Esophagus squamous epithelium (tissue), 5 donors: ENCODE results near the gene KLHDC8B. TPM values are rescaled to one million over a fixed set of nuclear protein-coding genes. Genes with fewer than 3 reads are reported as not detected.

Source experiments
- DNase-seq: peaks from one replicate; lab custom pipeline; 2025; lab: John Stamatoyannopoulos, UW
- H3K27ac ChIP-seq, 4 donors: fragments of 200-600 bp; sonication (generic); one replicate each; pipeline ENCODE4 v1.5.1; 2016 to 2019; ENCODE audit warnings: mild to moderate bottlenecking in 1 of 4
- H3K27me3 ChIP-seq, 4 donors: fragments of 200-600 bp; sonication (generic); 1 replicate in 3 of 4; 2 replicates in 1 of 4; pipeline versions ENCODE4 v1.5.1 to v1.6.0; 2017 to 2021; ENCODE audit warnings: antibody characterized with exemption in 1 of 4
- H3K36me3 ChIP-seq, 3 donors: fragments of 200-600 bp; sonication (generic); one replicate each; pipeline ENCODE4 v1.5.1; 2016 to 2019
- H3K4me1 ChIP-seq, 3 donors: fragments of 200-600 bp; sonication (generic); one replicate each; pipeline ENCODE4 v1.5.1; 2017 to 2019
- H3K4me3 ChIP-seq, 4 donors: fragments of 200-600 bp; sonication (generic); 1 replicate in 3 of 4; 2 replicates in 1 of 4; pipeline ENCODE4 v1.5.1; 2016 to 2019; ENCODE audit warnings: mild to moderate bottlenecking in 2 of 4, moderate library complexity in 1 of 4
- H3K9me3 ChIP-seq, 3 donors: fragments of 200-600 bp; sonication (generic); one replicate each; pipeline ENCODE4 v1.5.1; 2016 to 2019
- CTCF ChIP-seq, 6 experiments: fragments of 450-650 bp in 4 of 6; fragments of 200-600 bp in 2 of 6; sonication (generic) in 2 of 6; IDR thresholded peaks; one replicate each; pipeline ENCODE4 v1.5.1; 2016 to 2019; ENCODE audit warnings: antibody characterized with exemption in 6 of 6, mild to moderate bottlenecking in 4 of 6, moderate library complexity in 4 of 6
- POLR2A ChIP-seq, 4 donors: fragments of 450-650 bp; IDR thresholded peaks; one replicate each; pipeline ENCODE4 v1.6.1; 2017; ENCODE audit warnings: antibody characterized with exemption in 4 of 4, mild to moderate bottlenecking in 4 of 4, moderate library complexity in 3 of 4
- WGBS, 2 donors: methylation state at CpG; one replicate each; pipeline ENCODE4 v1.1.5; 2018; 5-methylcytosine and 5-hydroxymethylcytosine counted together
- intact Hi-C: fragments of 100-400 bp; cut with DNase I; formaldehyde crosslinking; loops from one replicate; pipeline ENCODE4 v1.15.0; 2022
- total RNA-seq, 4 donors: library from RNA; depleted of rRNA; stranded (reverse); fragments of >200 nt; gene quantifications; one replicate each; pipeline ENCODE4 v1.1.0, GENCODE V29; 2016
- donor health status: DM: yes; HTN: yes; CAD: no.

KLHDC8B gene
- total RNA-seq, 4 donors from 2014 or later: 18.0 to 58.6 (median 46.3) TPM

DNA sequence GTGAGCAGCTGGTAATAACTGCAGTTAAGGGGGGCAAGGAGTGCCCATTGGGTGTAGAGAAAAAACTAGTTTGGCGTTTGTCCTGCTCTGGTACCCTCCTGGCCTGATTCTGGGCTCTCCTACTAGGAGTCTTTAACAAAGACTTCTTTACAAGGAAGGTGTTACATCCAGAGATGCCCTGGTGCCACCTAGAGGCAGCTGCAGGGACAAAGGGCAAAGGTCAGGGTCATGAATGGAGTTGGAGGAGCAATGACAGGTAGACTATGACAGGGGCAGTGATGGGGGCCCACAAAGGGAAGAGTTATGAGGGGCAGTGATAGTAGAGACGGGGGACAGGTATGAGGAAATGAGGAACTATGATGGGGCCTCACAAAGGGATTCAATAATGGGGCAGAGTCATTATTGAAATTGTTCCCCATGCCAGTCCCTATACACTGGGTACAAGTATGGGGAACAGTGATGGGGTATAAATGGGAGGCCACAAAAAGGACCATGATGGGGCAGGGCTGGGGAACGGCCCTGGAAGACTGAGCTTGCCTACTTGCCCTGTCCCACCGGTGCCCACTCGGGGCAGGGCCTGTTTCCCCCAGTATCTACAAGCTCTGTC is 13.2 kb upstream of the KLHDC8B start:
- no peak for DNase-seq

GRCh38 chr3:49158792-49159191 is 12.6 kb upstream of the KLHDC8B start:
- no peak for TF ChIP-seq CTCF (IDR thresholded peaks at IDR 0.05)
- no peak for DNase-seq
- intact Hi-C loops: no loop called here
- H3K27ac ChIP-seq: no peak overlapping the region
- H3K9me3 ChIP-seq: no peaks in the 10 kb centered on the region
- H3K4me1 ChIP-seq: peaks cover 0 to 11% (median 0%) of the 10 kb centered on the region in 3 donors
- WGBS, 2 donors: 46 to 88% methylated on average over 1 to 2 of the region's 2 CpGs
- no peaks in the 10 kb centered on the region for H3K27me3 ChIP-seq
- H3K36me3 ChIP-seq: peaks cover 10 to 27% (median 14%) of the 10 kb centered on the region in 3 donors
- H3K4me3 ChIP-seq: no peak overlapping the region

More for the DNA sequence above, 13.2 kb upstream of the KLHDC8B start:
- no peak for TF ChIP-seq POLR2A (IDR thresholded peaks at IDR 0.05)
- peak in 5 of 6 experiments; percentile 23 to 67 (median 50) for TF ChIP-seq CTCF (IDR thresholded peaks at IDR 0.05)
- Histone ChIP-seq H3K4me3 (no peak overlapping the region), H3K27ac (peak overlapping the region in 1 of 4 donors; percentile 14), H3K36me3 (peaks cover 4 to 21% (median 9%) of the 10 kb centered on the region in 3 donors), H3K9me3 (no peaks in the 10 kb centered on the region), H3K27me3 (no peaks in the 10 kb centered on the region), H3K4me1 (peaks cover 0 to 10% (median 0%) of the 10 kb centered on the region in 3 donors)
- WGBS, 2 donors: 59 to 66% methylated on average over 5 of the region's 5 CpGs
- intact Hi-C loops: no loop called here

- H3K27me3 ChIP-seq: no peaks in the 10 kb centered on the region
- DNase-seq: no peak
- peaks cover 15 to 38% (median 17%) of the 10 kb centered on the region in 3 donors for H3K36me3 ChIP-seq
- 90% methylated on average over 2 of the region's 2 CpGs; no CpG with 5 or more reads in 1 of the 2 donors for WGBS, 2 donors
- no peak overlapping the region for H3K27ac ChIP-seq
- peaks cover 10 to 29% (median 11%) of the 10 kb centered on the region in 3 donors for H3K4me1 ChIP-seq
- TF ChIP-seq CTCF (IDR thresholded peaks at IDR 0.05) (no peak), POLR2A (IDR thresholded peaks at IDR 0.05) (no peak)
- intact Hi-C loops: loop anchor here (10.0 kb wide), 1 partner anchor 284 kb away; no protein-coding TSS in a partner anchor
- no peaks in the 10 kb centered on the region for H3K9me3 ChIP-seq
- H3K4me3 ChIP-seq: no peak overlapping the region
These were observed 10.2 kb upstream of the KLHDC8B start for GRCh38 chr3:49161197-49161596.

DNA sequence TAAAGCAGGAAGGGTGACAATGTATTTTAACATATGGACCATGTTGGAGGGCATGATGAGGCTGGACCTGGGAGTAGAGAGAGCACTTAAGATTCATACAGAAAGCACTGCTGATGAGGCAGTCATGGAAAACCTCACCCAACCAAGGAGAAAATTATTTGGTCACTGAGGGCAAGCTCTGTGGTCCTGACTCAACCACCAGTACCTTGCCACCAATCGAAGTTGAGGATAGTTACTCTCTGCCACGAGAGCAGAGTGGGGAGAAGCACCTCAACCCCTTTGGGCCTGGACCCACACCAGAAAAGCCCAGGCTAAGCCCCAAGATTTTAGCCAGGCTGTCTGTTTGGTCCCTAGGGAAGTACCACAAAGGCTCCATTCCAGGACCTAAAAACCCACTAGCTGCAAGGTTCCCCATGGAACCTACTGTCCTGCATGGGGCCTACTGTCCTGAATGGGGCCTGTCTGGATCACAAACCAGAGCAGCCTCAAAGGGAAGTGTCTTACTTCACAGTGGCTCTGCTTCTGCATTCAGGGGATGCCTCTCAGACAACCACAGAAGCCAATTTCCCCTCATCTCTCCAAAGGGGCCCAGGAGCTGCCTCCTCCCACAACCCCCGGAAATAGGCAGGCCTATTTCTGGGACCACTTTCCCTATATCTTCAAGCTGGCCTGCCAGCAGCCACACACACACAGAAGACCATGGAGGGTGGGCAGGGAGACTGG is 9.4 kb upstream of the KLHDC8B start:
- intact Hi-C loops: loop anchor here (10.0 kb wide), 1 partner anchor 283 kb away; no protein-coding TSS in a partner anchor
- H3K36me3 ChIP-seq: peaks cover 15 to 38% (median 17%) of the 10 kb centered on the region in 3 donors
- no peaks in the 10 kb centered on the region for H3K9me3 ChIP-seq
- H3K4me3 ChIP-seq: no peak overlapping the region
- no peak overlapping the region for H3K27ac ChIP-seq
- peaks cover 15 to 36% (median 16%) of the 10 kb centered on the region in 3 donors for H3K4me1 ChIP-seq
- no peaks in the 10 kb centered on the region for H3K27me3 ChIP-seq
- 57 to 60% methylated on average over 1 to 2 of the region's 3 CpGs for WGBS, 2 donors
- no peak for DNase-seq
- TF ChIP-seq POLR2A (IDR thresholded peaks at IDR 0.05): no peak
- TF ChIP-seq CTCF (IDR thresholded peaks at IDR 0.05): no peak
